HEK293 (cell line): Measurements from ENCODE around the gene BIN1.

Experiments
- CTCF ChIP-seq: fragments of 450-650 bp; formaldehyde crosslinking; IDR thresholded peaks from 2 replicates; pipeline ENCODE4 v1.5.1; 2016; ENCODE audit warnings: missing biosample characterization, missing genetic modification characterization
- KLF1 ChIP-seq: fragments of 450-650 bp; formaldehyde crosslinking; IDR thresholded peaks from 2 replicates; pipeline ENCODE4 v1.5.1; 2016; ENCODE audit warnings: missing biosample characterization, missing genetic modification characterization
- KLF7 ChIP-seq: fragments of 450-650 bp; formaldehyde crosslinking; IDR thresholded peaks from 2 replicates; pipeline ENCODE4 v1.5.1; 2016; ENCODE audit warnings: missing biosample characterization, missing genetic modification characterization, borderline replicate concordance
- REST ChIP-seq: fragments of 450-650 bp; formaldehyde crosslinking; IDR thresholded peaks from 2 replicates; pipeline ENCODE4 v1.5.1; 2016; ENCODE audit warnings: missing biosample characterization, missing genetic modification characterization
- TRIM28 ChIP-seq: IDR thresholded peaks from 2 replicates; pipeline ENCODE4 v1.6.1; 2011; ENCODE audit warnings: low read length, control low read depth, borderline replicate concordance
- YY1 ChIP-seq: fragments of 450-650 bp; formaldehyde crosslinking; IDR thresholded peaks from 2 replicates; pipeline ENCODE4 v1.5.1; 2018; ENCODE audit warnings: missing biosample characterization, missing genetic modification characterization
- ZNF23 ChIP-seq: fragments of 450-650 bp; formaldehyde crosslinking; IDR thresholded peaks from 2 replicates; pipeline ENCODE4 v1.5.1; 2016; ENCODE audit warnings: missing biosample characterization, missing genetic modification characterization, borderline replicate concordance
- ZNF274 ChIP-seq, 2 experiments: fragments of 200-500 bp in 1 of 2; fragments of 450-650 bp in 1 of 2; sonication (Bioruptor generic) in 1 of 2; formaldehyde crosslinking in 1 of 2; IDR thresholded peaks; 2 replicates each; pipeline versions ENCODE4 v1.5.1 to v1.6.1; 2014 to 2016; ENCODE audit warnings: borderline replicate concordance in 1 of 2, inconsistent platforms in 1 of 2, low read length in 1 of 2, missing biosample characterization in 1 of 2, missing genetic modification characterization in 1 of 2
- ZNF426 ChIP-seq: fragments of 450-650 bp; formaldehyde crosslinking; IDR thresholded peaks from 2 replicates; pipeline ENCODE4 v1.5.1; 2017; ENCODE audit warnings: missing biosample characterization, missing genetic modification characterization, mild to moderate bottlenecking, inconsistent platforms, moderate library complexity
- ZNF560 ChIP-seq: fragments of 450-650 bp; formaldehyde crosslinking; IDR thresholded peaks from 2 replicates; pipeline ENCODE4 v1.5.1; 2017; ENCODE audit warnings: missing biosample characterization, missing genetic modification characterization, borderline replicate concordance
- ZNF600 ChIP-seq: fragments of 450-650 bp; formaldehyde crosslinking; IDR thresholded peaks from 2 replicates; pipeline ENCODE4 v1.5.1; 2016; ENCODE audit warnings: missing biosample characterization, missing genetic modification characterization
- ZNF629 ChIP-seq: fragments of 450-650 bp; formaldehyde crosslinking; IDR thresholded peaks from 2 replicates; pipeline ENCODE4 v1.5.1; 2017; ENCODE audit warnings: missing biosample characterization, missing genetic modification characterization
- ZNF768 ChIP-seq: fragments of 450-650 bp; formaldehyde crosslinking; IDR thresholded peaks from 2 replicates; pipeline ENCODE4 v1.5.1; 2018; ENCODE audit warnings: missing biosample characterization, mild to moderate bottlenecking, missing genetic modification characterization

GRCh38 chr2:127102521-127103242 is 4.3 kb downstream of the BIN1 start:
- no peak for TF ChIP-seq CTCF (tag by site-specific recombination)
- TF ChIP-seq REST (tag by site-specific recombination), result no peak
- TF ChIP-seq ZNF23 (tag by site-specific recombination), result no peak
- TF ChIP-seq ZNF768 (tag by site-specific recombination), result no peak
- TF ChIP-seq TRIM28, result no peak
- no peak for TF ChIP-seq YY1 (tag by site-specific recombination)
- no peak for TF ChIP-seq ZNF560
- no peak for TF ChIP-seq ZNF629 (tag by site-specific recombination)
- no peak for TF ChIP-seq ZNF426 (tag by site-specific recombination)
- TF ChIP-seq ZNF600 (tag by site-specific recombination), result no peak
- no peak for TF ChIP-seq KLF7 (tag by site-specific recombination)
- no peak for TF ChIP-seq ZNF274 (IDR thresholded peaks at IDR 0.05; ENCODE audit: low read length)
- TF ChIP-seq ZNF274 (tag by site-specific recombination; IDR thresholded peaks at IDR 0.05; ENCODE audit: borderline replicate concordance), result no peak
- TF ChIP-seq KLF1 (tag by site-specific recombination), result no peak
